Measurements from ENCODE around the gene ZNF280B. TPM values are rescaled to one million over a fixed set of nuclear protein-coding genes. Genes with fewer than 3 reads are reported as not detected.

The ZNF280B gene
- total and polyA plus RNA-seq, 9 of the 15 experiments (the other 6 are each of a cell fraction or from before 2014, with no cell fraction given) = 7.7 to 29.9 (median 20.0) TPM

DNA sequence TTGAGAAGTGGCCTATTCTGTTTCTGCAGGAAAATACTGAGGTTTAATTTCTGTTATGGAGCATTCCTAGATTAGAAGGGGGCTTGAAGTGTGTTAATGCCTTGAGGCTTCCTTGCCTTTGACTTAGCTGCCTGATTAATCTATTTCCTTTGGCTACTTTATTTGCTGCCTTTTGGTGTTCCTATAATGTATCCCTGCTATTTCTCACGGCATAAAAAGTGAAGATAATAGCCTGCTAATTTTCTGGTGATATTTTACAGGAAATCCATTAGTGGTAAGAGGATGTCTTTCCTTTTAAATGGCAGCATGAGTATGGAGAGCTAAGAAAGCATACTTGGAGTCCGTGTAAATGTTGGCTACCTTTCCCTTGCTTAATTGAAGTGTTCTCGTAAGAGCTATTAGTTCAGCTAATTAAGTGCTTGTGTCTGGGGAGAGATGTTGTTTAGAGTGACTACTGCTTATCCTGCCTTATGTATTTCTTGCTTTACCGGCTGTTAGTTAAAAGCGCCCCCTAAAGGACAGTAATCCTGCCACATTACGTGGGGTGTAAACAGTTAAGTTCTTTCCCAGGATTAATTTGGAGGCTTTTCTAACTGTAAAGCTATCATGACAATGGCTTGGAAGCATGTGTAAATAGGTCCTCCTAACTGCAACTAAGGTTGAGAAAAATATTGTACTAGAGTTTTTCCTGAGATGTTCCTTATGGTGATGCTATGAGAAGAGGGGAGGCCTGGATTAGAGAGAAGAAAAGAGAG, 45.6 kb downstream of the ZNF280B start (continued):
- TF ChIP-seq, protein P1, sequence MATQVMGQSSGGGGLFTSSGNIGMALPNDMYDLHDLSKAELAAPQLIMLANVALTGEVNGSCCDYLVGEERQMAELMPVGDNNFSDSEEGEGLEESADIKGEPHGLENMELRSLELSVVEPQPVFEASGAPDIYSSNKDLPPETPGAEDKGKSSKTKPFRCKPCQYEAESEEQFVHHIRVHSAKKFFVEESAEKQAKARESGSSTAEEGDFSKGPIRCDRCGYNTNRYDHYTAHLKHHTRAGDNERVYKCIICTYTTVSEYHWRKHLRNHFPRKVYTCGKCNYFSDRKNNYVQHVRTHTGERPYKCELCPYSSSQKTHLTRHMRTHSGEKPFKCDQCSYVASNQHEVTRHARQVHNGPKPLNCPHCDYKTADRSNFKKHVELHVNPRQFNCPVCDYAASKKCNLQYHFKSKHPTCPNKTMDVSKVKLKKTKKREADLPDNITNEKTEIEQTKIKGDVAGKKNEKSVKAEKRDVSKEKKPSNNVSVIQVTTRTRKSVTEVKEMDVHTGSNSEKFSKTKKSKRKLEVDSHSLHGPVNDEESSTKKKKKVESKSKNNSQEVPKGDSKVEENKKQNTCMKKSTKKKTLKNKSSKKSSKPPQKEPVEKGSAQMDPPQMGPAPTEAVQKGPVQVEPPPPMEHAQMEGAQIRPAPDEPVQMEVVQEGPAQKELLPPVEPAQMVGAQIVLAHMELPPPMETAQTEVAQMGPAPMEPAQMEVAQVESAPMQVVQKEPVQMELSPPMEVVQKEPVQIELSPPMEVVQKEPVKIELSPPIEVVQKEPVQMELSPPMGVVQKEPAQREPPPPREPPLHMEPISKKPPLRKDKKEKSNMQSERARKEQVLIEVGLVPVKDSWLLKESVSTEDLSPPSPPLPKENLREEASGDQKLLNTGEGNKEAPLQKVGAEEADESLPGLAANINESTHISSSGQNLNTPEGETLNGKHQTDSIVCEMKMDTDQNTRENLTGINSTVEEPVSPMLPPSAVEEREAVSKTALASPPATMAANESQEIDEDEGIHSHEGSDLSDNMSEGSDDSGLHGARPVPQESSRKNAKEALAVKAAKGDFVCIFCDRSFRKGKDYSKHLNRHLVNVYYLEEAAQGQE (IDR thresholded peaks at IDR 0.05; ENCODE audit: borderline replicate concordance) = no peak
- TF ChIP-seq, protein P1 (CRISPR knock-in tag; IDR thresholded peaks at IDR 0.05; ENCODE audit: low read depth) = no peak
- TF ChIP-seq TGIF2 (CRISPR knock-in tag; IDR thresholded peaks at IDR 0.05) (0 out of 2 replicates have a peak, but pooled peaks have one; percentile 55), CHD4 (IDR thresholded peaks at IDR 0.05; ENCODE audit: insufficient read depth, insufficient replicate concordance, low read depth, low read length, poor library complexity, severe bottlenecking) (peak; percentile 85), XRCC4 (IDR thresholded peaks at IDR 0.05; ENCODE audit: extremely low read depth, insufficient read depth, insufficient read length) (no peak), ZNF785 (CRISPR knock-in tag; IDR thresholded peaks at IDR 0.05) (no peak), ZNF140 (CRISPR knock-in tag; IDR thresholded peaks at IDR 0.05) (0 out of 2 replicates have a peak, but pooled peaks have one; percentile 7), ZNF121 (CRISPR knock-in tag; conservative IDR thresholded peaks at IDR 0.05) (no peak), RBM25 (IDR thresholded peaks at IDR 0.05; ENCODE audit: low read depth, low read length, severe bottlenecking) (peak; percentile 100), ADNP (tag; IDR thresholded peaks at IDR 0.05) (peak; percentile 77), MAFF (IDR thresholded peaks at IDR 0.05; ENCODE audit: low read length) (0 out of 2 replicates have a peak, but pooled peaks have one; percentile 1), DIDO1 (tag; IDR thresholded peaks at IDR 0.05; ENCODE audit: low read depth) (peak; percentile 49; the same call in 1 of the 2 replicates)
- TF ChIP-seq, protein P2, sequence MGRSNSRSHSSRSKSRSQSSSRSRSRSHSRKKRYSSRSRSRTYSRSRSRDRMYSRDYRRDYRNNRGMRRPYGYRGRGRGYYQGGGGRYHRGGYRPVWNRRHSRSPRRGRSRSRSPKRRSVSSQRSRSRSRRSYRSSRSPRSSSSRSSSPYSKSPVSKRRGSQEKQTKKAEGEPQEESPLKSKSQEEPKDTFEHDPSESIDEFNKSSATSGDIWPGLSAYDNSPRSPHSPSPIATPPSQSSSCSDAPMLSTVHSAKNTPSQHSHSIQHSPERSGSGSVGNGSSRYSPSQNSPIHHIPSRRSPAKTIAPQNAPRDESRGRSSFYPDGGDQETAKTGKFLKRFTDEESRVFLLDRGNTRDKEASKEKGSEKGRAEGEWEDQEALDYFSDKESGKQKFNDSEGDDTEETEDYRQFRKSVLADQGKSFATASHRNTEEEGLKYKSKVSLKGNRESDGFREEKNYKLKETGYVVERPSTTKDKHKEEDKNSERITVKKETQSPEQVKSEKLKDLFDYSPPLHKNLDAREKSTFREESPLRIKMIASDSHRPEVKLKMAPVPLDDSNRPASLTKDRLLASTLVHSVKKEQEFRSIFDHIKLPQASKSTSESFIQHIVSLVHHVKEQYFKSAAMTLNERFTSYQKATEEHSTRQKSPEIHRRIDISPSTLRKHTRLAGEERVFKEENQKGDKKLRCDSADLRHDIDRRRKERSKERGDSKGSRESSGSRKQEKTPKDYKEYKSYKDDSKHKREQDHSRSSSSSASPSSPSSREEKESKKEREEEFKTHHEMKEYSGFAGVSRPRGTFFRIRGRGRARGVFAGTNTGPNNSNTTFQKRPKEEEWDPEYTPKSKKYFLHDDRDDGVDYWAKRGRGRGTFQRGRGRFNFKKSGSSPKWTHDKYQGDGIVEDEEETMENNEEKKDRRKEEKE (IDR thresholded peaks at IDR 0.05; ENCODE audit: borderline replicate concordance in 1 of 2, control insufficient read depth in 1 of 2, low read depth in 2 of 2, low read length in 1 of 2) = no peak
- TF ChIP-seq, protein P3, sequence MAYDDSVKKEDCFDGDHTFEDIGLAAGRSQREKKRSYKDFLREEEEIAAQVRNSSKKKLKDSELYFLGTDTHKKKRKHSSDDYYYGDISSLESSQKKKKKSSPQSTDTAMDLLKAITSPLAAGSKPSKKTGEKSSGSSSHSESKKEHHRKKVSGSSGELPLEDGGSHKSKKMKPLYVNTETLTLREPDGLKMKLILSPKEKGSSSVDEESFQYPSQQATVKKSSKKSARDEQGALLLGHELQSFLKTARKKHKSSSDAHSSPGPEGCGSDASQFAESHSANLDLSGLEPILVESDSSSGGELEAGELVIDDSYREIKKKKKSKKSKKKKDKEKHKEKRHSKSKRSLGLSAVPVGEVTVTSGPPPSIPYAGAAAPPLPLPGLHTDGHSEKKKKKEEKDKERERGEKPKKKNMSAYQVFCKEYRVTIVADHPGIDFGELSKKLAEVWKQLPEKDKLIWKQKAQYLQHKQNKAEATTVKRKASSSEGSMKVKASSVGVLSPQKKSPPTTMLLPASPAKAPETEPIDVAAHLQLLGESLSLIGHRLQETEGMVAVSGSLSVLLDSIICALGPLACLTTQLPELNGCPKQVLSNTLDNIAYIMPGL (CRISPR knock-in tag; IDR thresholded peaks at IDR 0.05) = no peak

Measured in K562 (cell line).